Activated CD4-positive, alpha-beta T cell treated with anti-CD3 and anti-CD28 coated beads, Interleukin-2, Interleukin-4, amounts not matched to agents 100 ng/mL and 50 ng/mL, durations not matched to agents 16 hours and 8 hours (primary cell): ENCODE data around the gene NRP1.

ENCODE experiments used
- DNase-seq: peaks from one replicate; pipeline ENCODE4 v3.0.0-alpha.2; 2020; ENCODE audit warnings: low spot score

Gene NRP1

DNA sequence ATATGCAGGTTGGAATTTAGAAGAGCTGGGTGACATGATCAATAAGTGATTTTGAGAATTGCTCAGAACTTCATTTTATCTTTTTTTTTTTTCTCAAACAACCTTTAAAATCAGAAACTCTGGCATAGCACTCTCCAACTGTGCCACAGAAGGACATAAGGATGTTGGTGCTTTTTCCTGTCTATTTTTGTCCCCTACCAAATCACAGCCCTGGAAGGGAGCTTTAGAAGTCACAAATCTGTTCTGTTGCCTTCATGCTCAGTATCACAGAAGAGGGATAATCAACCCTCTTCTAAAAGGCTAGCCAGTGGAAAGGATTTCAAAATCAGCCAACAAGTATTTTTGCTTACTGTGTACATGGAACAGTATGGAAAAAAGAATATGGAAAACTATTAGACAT is 14.8 kb upstream of the NRP1 start:
- no peak for DNase-seq

DNA sequence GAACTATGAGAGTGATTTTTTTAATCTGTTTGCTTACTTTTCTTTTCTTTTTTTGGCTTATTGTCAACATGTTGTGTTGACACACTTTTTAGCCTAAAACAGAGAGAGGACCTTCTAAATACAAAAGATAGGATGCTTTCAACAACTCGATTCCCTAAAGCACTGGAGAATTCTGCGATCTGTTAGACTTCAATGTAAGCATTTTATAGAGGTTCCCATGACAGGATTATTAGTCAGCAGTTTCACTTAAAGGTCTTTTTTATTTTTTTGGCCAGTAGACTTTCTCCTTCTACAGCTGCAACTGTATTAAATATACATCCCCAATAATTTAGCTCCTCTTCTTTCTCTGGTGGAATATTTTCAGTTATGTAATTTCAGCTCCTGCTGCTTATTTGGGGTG is 12.7 kb upstream of the NRP1 start:
- no peak for DNase-seq

DNA sequence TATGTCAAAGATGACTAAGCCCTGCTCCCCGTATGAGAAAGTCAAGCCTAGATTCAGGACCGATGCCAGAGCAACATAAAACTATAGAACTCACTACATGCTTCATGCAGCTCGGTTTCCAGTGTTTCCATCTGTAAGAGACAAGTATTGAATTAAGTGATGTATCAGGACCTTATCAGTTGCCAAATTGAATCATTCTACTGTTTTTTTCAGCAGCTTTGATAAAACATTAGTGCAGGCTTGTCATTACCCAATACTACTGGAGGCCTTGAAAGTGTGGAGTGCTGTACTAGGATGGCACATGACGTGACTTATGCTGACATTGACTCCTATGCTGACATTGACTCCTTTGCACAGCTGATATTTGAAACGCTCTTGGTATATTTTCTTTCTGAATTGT is 10.8 kb upstream of the NRP1 start:
- no peak for DNase-seq

DNA sequence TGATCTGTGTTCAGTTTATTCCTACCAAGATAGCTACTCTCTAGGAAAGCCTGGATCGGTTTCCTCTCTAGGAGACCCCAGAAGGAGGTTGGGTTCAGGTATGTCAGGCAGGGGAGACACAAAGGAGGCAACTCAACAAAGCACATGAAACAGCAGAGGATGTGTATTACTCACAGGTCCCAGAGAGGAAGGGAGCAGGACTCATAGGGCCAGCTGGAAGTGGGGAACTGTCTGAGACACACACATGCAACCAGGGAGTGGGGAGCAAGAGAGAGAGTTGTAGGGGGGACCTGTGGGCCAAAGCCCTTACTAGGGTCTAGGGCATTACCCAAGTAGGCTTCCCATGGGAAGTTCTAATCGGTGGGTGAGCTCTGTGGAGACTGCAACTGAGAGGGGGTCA is 10.2 kb upstream of the NRP1 start:
- DNase-seq, result no peak

DNA sequence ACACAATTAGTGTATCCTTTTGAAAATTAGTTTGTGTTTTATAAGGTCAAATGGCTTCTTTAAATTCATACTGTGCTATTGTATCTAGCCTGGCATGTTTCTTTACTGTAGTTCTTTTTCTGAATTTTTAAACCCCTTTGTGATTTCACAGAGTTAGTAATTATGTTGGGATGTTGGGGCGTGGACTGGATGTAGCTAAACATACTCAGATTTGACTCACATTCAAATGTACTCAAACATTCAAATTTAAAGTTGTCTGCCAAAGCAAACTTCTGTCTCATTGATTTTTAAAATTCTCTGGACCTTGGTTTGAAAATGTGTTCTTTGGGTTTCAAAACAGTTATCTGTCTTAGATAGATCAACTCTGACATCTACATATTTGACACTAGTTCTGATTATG is 7.2 kb upstream of the NRP1 start:
- DNase-seq, result no peak

DNA sequence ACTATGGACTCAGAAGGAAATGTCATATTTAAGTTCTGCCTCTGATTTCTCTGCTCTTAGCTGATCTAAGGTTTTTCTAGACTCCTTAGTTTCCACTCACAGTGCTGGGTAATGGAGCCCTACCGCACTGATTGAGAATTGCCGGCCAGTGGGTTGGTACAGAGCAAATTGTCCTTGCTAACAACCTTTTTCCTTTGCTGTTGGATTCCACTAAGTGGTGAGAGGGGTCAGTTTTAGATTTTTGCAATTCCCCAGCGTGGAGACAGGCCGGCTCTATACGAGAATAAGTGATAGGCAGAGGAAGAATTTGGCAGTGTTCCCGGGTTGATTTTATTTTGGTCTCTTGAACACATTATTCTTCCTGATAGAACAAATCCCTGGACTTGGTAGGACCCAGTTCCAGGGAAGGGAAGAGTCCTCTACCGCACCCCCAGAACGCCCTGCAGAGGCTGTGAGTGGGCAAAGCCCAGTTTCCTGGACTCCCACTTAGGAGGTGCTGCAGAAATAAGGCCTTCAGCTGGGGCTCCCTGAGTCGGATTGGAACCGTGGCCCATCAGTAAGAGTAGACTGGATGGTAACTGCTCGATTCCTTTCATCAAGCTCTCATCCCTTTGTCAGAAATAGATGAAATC is 3.0 kb upstream of the NRP1 start:
- no peak for DNase-seq

DNA sequence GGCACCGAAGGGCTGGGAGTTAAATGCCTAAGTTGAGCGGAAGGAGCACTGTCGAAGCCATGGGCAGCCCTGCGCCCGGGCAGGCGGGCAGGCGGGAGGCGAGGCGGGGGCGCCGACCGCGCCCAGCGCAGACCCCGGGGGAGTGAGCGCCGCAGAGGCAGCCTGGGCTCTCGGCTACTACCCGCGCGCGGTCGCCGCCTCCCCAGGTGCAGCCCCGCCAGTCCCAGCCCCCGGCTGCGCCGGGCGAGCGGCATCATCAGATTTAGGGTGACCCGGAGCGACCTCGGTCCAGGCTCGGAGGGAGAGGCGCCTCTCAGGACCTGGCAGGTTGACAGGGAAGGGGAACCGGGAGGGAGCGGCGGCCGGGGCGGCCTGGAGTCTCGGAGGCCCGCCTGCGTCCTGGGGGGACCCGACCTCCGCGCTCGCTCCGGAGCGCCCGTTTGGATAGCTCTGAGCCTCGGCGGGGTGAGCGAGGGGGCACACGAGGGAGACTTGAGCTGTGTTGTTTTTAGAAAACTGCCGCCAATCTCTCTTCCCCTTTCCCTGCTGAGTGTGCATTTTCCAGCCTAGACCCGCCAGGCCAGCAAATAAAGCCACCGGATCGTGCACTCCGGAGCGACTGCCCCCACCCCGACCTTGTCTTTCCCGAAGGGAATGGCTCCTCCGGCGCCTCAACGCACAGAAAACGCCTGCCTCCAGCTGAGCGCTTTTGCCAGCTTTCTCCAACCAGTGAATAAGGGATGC is 2.3 kb upstream of the NRP1 start:
- DNase-seq, result no peak

DNA sequence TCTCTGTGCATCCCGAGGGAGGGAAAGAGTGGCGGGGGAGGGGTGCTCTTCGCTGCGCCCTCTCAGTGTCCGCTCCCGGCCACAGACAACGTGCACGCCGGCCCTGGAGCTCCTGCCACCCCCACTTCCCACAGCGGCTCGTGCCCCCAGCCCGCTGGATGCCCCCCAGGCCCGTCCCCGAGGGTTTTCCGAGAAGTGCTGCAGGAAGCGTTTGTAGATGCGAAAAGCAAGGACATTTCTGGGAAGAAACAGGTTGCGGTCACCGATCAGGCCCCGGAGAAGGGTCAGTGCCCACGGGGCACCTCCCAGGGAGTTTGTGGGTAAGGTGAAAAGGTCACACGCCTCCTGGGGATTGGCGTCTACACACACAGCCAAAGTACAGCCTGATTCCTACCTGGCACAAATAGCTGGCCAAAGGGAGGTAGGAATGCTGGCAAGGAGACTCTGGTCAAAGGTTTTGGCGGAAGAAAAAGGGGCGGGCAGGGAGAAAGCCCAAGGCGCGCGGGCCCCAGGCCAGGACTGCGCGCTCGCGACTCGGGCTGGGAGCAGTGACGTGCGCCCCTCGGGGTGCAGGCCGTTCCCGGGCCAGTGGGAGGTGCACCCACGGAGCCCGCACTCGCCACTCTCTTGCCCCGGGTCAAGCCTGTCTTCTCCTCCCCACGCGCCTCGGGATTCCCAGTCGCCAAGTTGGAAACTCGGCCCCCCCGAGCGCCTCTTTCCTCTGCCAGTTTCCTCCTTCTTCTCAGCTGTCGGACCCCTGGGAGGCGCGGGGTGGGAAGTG is 1.5 kb upstream of the NRP1 start:
- DNase-seq, result no peak

DNA sequence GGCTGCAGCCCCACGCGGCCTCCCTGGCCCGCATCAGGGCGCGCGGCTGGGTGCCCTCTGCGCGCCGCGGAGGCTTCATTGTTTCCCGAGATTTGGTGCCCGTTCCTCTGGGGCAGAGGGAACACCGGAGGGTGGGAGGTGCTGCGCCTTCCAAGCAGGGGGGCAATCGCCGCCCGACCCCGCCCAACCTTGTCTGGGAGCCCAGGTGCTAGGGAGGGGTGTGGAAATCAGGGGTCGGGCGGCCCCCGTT is 1.0 kb upstream of the NRP1 start:
- DNase-seq, result no peak

DNA sequence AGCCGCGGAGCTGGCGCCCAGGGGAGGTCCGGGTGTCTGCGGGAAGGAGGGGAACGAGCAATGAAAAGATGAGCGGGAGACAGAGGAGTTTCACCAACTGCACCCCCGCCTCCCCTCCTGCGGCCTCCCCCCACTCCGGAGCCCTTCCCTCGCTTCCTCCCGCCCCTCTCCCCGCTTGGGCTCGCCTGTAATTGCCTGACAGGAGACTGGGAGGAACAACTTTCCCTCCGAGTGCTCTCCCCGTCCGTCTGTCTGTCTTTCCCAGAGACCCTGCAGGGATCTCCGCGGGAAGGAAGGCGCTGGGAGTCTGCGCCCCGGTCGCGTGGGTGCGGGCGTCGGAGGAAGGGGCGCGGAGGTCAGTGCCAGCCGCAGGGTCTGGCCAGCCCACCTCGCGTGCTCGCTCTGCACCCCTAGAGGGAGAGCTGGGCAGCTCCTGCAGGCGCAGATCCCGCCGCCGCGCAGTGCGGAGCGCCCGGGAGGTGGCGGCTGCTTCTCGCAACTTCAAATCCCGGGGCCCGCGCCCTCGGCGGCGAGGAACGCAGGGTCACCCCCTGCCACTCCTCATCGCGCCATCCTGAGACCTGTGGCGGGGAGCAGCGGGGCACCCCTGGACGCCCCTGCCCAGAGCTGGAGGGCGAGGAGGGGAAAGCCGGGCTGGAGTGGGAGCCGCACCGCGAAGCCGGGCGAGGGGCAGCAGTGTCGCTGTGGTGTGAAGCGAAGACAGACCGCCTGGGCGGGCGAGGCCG is 511 bp upstream of the NRP1 start:
- DNase-seq, result peak; percentile 9

DNA sequence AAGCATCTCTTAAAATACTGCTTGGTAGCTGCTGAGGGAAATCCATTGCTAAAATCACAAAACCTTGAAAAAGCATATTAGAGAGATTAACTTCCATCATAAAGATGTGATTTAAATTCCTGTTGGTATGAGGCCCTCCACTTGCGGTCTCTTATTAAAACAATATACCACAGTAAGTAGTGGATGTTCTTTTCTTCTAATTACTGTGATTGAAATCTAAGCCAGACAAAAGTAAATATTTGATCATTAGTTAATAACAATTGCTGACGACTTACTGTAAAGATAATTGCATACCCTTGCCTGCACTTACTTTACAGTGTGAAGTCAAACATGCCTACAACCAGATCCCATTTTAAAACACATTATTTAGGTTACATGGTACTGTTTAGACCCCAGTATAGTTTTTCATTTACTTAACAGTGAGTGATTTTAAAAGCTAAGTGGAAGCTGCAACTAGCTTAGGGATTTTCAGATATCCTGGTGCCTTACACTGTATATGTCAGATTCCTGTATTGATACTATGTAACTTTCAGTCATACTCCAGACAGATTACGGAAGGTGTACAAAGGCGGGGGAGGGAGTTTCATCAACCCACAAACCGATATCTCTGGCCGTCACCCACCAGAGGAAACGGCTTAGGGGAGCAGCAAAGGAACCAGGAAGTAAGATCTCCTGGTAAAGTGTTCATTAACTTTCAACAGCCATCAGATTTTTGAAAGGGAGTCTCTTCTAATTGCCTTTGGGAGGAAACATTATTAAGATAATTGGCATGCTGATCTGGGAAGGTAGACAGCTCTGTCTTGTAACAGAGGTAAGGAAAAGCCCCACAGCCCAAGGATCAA is 986 bp downstream of the NRP1 start:
- DNase-seq, result peak; percentile 39

DNA sequence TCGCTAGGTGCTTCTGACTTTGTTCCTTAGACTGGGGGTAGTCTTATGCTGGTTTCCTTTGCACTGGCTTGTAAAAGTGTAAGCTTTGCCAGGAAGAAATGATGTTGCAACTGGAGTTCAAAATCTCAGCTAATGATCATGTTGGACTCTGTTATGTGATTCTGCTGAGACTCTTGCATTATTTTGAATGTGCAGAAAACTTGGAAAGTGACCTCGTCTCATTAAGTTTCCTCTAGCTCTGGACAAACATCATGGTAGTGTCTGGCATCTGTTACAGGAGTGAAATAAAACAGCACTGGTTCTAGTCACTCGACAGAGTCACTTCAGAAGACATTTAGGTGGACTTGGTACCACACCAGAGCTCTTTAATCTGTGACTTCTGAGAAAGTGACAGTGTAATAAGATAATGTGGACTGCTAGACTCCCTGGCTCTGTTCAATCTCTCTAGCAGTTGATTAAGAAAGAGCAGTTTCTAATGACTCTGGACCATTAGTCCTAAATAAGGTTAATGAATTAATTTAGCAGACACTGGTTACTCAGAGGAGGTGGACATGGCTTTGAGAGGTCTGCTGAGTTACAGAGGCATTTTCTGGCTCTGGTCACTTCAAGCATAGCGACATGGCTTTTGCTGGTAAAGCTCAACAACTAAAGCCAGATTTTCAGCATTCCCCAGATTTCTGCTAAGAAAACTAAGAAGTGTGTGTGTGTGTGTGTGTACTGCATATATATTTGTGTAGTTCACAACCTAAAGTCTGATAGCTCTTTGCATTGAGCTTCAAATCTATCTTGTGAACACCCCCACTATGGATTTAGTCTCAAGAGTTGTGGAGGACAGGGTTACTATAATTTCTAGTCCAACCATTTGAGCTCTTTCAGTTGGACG is 2.0 kb downstream of the NRP1 start:
- no peak for DNase-seq

DNA sequence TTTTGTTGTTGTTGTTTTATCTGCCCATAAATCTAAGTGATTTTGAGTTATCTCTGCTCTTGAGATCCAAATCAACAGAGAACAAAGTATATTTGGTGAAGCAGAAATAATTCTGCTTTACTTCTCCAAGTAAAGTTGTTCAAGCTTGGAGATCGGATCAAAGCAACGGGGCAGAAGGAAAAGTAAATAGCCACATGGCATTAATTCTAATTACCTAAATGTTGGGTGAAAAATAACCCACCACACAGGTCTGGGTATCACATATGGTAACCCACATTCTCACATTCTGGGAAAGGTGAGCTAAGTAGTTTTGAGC is 3.1 kb downstream of the NRP1 start:
- no peak for DNase-seq

DNA sequence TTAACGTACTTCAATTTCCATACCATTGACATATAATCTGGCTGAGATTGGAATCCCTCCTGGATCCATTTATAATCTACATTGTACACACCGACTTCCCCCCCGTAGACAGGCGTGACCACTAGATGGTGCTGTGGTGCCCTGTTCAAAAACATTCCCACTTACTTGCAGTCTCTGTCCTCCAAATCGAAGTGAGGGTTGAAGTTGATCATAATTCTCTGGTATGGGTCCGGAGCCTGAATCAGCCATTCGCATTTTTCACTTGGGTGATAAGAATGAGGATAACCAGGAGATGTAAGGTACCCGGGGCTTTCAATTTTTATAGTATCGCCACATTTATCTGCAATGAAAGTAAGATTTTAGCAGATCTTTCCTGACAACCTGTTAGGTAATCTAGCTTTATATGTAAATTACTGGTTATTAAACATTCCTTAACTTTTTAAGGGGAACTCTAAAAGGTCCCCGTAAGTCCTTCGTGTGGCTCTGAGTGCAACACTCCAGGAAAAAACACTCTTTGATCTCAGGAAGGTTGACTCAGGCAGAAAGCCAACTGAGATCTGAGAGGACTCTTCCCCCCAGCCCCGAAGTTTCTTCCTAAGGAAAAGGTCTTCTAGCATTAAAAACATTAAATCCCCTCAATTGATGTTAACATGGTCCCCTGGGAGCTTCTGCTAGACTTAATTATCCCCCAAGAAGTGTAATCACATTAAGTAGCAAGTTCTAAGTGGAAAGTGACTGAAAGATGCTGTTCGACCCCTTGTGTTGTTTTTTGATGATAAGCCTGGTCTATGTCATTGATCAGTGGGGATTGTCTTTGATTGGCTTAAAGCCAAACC is 3.7 kb downstream of the NRP1 start:
- peak; percentile 75 for DNase-seq

DNA sequence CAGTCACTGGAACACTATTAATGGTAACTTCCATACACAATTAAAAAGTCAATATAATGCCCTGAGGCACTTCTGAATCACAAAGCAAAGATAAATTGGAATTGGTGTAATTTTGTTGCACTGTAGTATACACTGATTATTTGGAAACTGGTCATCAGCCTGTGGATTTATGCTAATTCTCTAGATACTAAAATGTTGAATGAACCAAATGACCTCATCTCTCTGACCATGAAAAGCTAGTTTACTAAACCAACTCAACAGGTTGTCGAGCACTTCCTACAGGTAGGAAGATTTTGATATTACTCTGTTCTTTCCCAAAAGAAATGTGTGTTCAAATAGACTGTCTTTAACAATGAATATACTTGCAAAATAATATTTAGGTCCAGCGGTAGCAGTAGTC is 5.3 kb downstream of the NRP1 start:
- no peak for DNase-seq

DNA sequence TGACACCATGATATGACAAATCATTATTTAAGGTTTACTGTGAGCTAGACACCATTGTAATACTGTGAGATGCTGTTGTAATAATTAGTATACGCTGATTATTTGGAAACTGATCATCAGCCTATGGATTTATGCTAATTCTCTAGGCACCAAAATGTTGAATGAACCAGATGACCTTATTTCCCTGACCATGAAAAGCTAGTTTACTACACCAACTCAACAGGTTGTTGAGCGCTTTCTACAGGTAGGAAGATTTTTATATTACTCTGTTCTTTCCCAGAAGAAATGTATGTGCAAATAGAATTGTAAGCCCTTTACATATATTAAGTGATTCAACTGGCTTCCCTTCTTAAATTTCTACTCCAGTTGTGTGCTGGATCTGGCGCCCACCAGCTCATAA is 6.2 kb downstream of the NRP1 start:
- no peak for DNase-seq

DNA sequence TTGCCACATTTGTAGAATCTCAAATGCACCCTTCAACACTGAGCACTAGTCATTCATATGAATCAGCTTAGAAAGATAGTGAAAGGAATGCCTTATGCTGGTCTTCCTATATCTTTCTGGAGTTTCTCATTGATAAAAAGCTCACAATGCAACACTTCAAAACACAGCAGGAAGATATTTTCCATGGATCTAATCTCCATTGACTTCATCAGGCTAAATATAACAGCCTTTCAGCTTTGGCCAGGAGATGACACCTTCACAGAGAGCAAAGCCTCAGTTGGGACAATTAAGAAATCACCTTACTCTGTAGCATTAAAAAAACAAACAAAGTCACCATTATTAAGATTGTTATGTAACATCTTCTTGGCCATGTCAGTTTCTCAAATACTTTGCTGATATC is 6.7 kb downstream of the NRP1 start:
- no peak for DNase-seq

DNA sequence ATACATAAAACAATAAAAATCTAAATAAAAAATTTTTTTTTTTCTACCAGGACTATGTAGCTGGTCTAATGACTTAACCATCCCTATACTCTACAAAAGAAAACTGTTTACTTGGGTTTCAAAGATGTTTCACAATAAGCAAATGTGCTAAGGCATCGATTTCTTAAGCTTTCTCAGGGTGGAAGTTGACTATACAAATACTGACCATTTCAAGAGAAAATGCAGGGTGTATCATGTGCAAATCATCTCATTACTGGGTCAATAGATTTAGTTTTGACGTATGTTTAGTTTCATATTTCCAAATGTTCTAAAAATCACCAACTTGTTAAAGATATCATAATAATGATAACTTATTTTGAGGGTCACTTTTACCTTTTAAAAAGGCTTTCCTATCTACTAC is 7.5 kb downstream of the NRP1 start:
- no peak for DNase-seq

DNA sequence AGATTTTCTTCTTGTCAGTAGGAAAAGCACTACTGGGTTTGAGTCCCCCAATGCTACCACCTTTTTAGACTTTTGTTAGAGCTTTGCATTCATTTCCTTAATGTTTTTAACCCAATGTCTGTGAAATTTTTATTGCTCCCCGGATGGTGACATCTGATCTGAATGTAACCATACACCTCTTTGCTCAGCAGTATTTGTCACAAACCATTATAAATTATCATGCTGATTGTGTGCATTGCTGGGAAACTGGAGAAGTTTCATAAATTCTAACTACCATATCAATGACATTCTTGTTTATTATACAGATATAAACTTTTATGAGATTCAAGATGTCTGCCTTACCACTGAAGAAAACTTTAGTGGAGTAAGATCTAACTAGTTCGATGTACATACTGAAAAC is 8.5 kb downstream of the NRP1 start:
- no peak for DNase-seq

DNA sequence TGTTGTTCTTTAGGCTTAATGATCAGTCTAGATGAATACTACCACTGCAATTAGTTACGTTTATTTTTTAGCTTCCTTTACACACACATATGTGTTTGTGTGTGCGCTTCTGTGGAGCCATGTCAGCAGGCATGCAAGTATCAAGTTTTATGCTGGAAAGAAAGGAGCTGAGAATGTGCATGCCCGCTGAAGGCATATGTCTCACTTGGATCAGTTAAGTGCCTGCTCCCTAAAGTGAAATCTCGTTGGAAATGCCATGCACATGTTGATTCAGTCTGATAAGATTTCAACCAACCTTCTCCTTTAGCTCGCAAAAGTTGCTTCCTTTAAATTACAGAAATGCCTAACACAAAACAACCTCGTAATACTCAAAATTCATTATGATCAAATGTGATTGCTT is 10.7 kb downstream of the NRP1 start:
- DNase-seq, result no peak
